ENCODE results near the gene IQCH.

IQCH gene

DNA sequence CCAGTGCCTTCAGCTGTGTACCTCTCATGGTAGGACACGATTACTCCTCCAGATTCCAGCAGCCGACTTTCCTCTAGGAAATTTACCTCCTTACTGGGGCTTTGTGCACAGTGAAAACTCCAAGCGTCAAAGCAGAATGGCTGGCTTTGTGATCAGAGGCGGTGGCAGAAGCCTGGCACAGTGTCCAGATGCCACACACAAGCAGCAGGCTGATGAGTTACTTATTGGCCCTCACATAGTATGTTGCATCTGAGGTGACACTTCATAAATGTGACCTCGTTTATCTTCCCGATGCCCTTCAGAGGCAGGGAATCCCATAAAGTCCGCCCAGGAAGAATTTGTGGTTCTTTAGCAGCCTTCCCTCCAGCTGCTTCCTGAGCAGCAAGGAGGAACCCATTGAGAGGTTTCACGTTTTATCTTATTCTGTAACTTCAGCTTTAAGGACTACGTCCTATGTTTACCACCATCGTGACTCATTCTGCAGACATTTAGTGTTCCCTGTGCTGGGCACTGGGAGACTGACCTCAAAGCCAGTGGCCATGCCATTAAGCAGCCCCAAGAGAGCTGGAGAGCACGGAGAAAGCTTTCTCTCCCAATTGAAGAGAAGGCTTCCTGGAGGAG lies 159.3 kb downstream of the IQCH start:
- Histone ChIP-seq H3K4me1 (ENCODE audit: control insufficient read depth in 1 of 2, insufficient read depth in 1 of 2, low read depth in 1 of 2, low read length in 1 of 2) (no peaks in the 10 kb centered on the region), H3K4me3 (ENCODE audit: low read depth in 1 of 2, low read length in 1 of 2) (no peak overlapping the region), H3K36me3 (no peaks in the 10 kb centered on the region), H3K27ac (no peak overlapping the region), H3K27me3 (peaks cover 4% of the 10 kb centered on the region), H3K9me3 (no peaks in the 10 kb centered on the region)
- TF ChIP-seq, protein P1, sequence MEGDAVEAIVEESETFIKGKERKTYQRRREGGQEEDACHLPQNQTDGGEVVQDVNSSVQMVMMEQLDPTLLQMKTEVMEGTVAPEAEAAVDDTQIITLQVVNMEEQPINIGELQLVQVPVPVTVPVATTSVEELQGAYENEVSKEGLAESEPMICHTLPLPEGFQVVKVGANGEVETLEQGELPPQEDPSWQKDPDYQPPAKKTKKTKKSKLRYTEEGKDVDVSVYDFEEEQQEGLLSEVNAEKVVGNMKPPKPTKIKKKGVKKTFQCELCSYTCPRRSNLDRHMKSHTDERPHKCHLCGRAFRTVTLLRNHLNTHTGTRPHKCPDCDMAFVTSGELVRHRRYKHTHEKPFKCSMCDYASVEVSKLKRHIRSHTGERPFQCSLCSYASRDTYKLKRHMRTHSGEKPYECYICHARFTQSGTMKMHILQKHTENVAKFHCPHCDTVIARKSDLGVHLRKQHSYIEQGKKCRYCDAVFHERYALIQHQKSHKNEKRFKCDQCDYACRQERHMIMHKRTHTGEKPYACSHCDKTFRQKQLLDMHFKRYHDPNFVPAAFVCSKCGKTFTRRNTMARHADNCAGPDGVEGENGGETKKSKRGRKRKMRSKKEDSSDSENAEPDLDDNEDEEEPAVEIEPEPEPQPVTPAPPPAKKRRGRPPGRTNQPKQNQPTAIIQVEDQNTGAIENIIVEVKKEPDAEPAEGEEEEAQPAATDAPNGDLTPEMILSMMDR (IDR thresholded peaks at IDR 0.05): no peak

DNA sequence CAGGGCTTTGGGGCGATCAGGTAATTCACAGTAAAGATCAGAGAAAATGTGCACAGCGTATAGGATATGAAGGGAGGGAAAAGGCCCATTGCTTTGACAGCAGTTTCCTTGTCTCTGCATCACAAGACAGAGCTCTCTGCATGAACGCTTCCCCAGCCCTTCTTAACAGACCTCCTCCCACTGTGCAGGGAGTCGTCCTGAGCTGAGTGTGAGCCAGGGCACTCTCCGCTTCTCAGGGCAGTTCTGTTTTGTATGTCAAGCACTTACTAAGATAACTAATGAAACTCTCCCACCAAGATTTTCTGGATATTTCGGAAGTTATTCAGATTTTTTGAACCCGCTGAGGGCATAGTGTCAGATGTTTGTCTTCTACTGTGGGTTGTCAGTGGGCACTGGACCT lies 160.6 kb downstream of the IQCH start:
- no peaks in the 10 kb centered on the region for H3K9me3 ChIP-seq
- H3K27me3 ChIP-seq: peaks cover 4% of the 10 kb centered on the region
- no peaks in the 10 kb centered on the region for H3K36me3 ChIP-seq
- no peak overlapping the region for H3K27ac ChIP-seq
- no peaks in the 10 kb centered on the region for H3K4me1 ChIP-seq (ENCODE audit: control insufficient read depth in 1 of 2, insufficient read depth in 1 of 2, low read depth in 1 of 2, low read length in 1 of 2)
- no peak overlapping the region for H3K4me3 ChIP-seq (ENCODE audit: low read depth in 1 of 2, low read length in 1 of 2)
- TF ChIP-seq, protein P1 (IDR thresholded peaks at IDR 0.05): no peak

- no peak overlapping the region for H3K27ac ChIP-seq
- H3K4me1 ChIP-seq (ENCODE audit: control insufficient read depth in 1 of 2, insufficient read depth in 1 of 2, low read depth in 1 of 2, low read length in 1 of 2): no peaks in the 10 kb centered on the region
- H3K27me3 ChIP-seq: peaks cover 4% of the 10 kb centered on the region
- TF ChIP-seq, protein P1 (IDR thresholded peaks at IDR 0.05): no peak
- H3K4me3 ChIP-seq (ENCODE audit: low read depth in 1 of 2, low read length in 1 of 2): no peak overlapping the region
- no peaks in the 10 kb centered on the region for H3K36me3 ChIP-seq
- no peaks in the 10 kb centered on the region for H3K9me3 ChIP-seq
Observed at GRCh38 chr15:67416891-67417290, 162.3 kb downstream of the IQCH start.

GRCh38 chr15:67419705-67420104 lies 165.1 kb downstream of the IQCH start:
- Histone ChIP-seq H3K4me3 (ENCODE audit: low read depth in 1 of 2, low read length in 1 of 2) (no peak overlapping the region), H3K27me3 (no peaks in the 10 kb centered on the region), H3K27ac (no peak overlapping the region), H3K4me1 (ENCODE audit: control insufficient read depth in 1 of 2, insufficient read depth in 1 of 2, low read depth in 1 of 2, low read length in 1 of 2) (no peaks in the 10 kb centered on the region), H3K36me3 (no peaks in the 10 kb centered on the region), H3K9me3 (no peaks in the 10 kb centered on the region)
- TF ChIP-seq, protein P1 (IDR thresholded peaks at IDR 0.05): no peak

DNA sequence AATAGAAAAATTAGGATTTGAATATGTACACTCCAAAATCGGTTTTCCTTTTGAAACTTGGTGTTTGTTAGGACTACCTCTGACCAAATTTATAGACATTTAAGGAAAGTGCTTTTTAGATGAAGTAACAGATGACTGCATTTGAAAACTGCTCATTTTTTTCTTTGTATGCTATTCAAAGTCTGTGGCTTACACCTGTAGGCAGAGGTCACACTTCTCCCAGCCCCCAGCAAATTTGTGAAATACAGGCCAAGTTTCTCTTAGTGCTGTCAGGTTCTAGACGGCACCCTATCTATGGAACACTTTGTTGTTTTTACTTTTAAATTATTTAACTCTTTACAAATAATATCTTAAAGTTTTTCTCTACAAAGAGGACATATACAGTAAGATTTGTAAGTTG lies 165.6 kb downstream of the IQCH start:
- TF ChIP-seq, protein P1 (IDR thresholded peaks at IDR 0.05): no peak
- Histone ChIP-seq H3K27ac (no peak overlapping the region), H3K4me1 (ENCODE audit: control insufficient read depth in 1 of 2, insufficient read depth in 1 of 2, low read depth in 1 of 2, low read length in 1 of 2) (no peaks in the 10 kb centered on the region), H3K27me3 (no peaks in the 10 kb centered on the region), H3K9me3 (no peaks in the 10 kb centered on the region), H3K4me3 (ENCODE audit: low read depth in 1 of 2, low read length in 1 of 2) (no peak overlapping the region), H3K36me3 (no peaks in the 10 kb centered on the region)

All from neutrophil (primary cell).